H1 (cell line): ENCODE measurements around the gene RELCH. TPM values are rescaled to one million over a fixed set of nuclear protein-coding genes. Genes with fewer than 3 reads are reported as not detected.

ENCODE experiments used
- BCL11A ChIP-seq, 2 experiments: IDR thresholded peaks; one replicate each; pipeline ENCODE4 v1.6.1; 2011; ENCODE audit warnings: low read depth in 2 of 2, low read length in 2 of 2, mild to moderate bottlenecking in 2 of 2
- GTF2F1 ChIP-seq: IDR thresholded peaks from 2 replicates; pipeline ENCODE4 v1.6.1; 2012; ENCODE audit warnings: low read depth, low read length, improper control_type of control experiment, borderline replicate concordance
- KDM1A ChIP-seq: fragments of 200-600, 300-600 bp; sonication (generic); IDR thresholded peaks from 2 replicates; pipeline ENCODE4 v1.7.1; 2016; ENCODE audit warnings: mild to moderate bottlenecking, low read length, borderline replicate concordance
- MAFK ChIP-seq: IDR thresholded peaks from 2 replicates; pipeline ENCODE4 v1.6.1; 2012; ENCODE audit warnings: low read depth, mild to moderate bottlenecking, improper control_type of control experiment, low read length
- NRF1 ChIP-seq: IDR thresholded peaks from 2 replicates; pipeline ENCODE4 v1.6.1; 2011; ENCODE audit warnings: mild to moderate bottlenecking, low read depth, low read length, improper control_type of control experiment
- POLR2A ChIP-seq, 2 experiments: IDR thresholded peaks; 1 replicate in 1 of 2; 2 replicates in 1 of 2; pipeline ENCODE4 v1.6.1; 2011; ENCODE audit warnings: low read depth in 2 of 2, low read length in 2 of 2, mild to moderate bottlenecking in 2 of 2; ENCODE audit errors: control extremely low read depth in 1 of 2
- RBBP5 ChIP-seq: IDR thresholded peaks from 2 replicates; pipeline ENCODE4 v1.7.1; 2012; ENCODE audit warnings: low read depth, mild to moderate bottlenecking, inconsistent platforms, low read length, moderate library complexity, borderline replicate concordance
- RNF2 ChIP-seq: fragments of 200-900, 300-1000 bp; sonication (generic); IDR thresholded peaks from 2 replicates; pipeline ENCODE4 v1.7.1; 2016; ENCODE audit warnings: borderline replicate concordance, low read depth, mild to moderate bottlenecking, antibody characterized with exemption, low read length; ENCODE audit not compliant: poor library complexity, severe bottlenecking; ENCODE audit errors: missing control alignments
- RXRA ChIP-seq: IDR thresholded peaks from 2 replicates; pipeline ENCODE4 v1.6.1; 2011; ENCODE audit warnings: low read depth, mild to moderate bottlenecking, low read length, moderate library complexity; ENCODE audit not compliant: insufficient read depth
- TAF7 ChIP-seq: optimal IDR thresholded peaks from 2 replicates; pipeline ENCODE3; 2011; ENCODE audit warnings: low read depth, mild to moderate bottlenecking, inconsistent platforms, low read length, moderate library complexity, borderline replicate concordance
- ZNF274 ChIP-seq: IDR thresholded peaks from 2 replicates; pipeline ENCODE4 v1.7.0; 2012; ENCODE audit warnings: low read length, borderline replicate concordance; ENCODE audit errors: extremely low read depth
- polyA plus RNA-seq, 7 experiments: library from polyadenylated mRNA; depleted of rRNA in 3 of 7; stranded (reverse) in 5 of 7; unstranded in 2 of 7; fragments of >200 nt in 5 of 7; fragments of 200-250 nt in 2 of 7; gene quantifications; 1 replicate in 5 of 7; 2 replicates in 1 of 7; 4 replicates in 1 of 7; pipeline versions ENCODE4 v1.2.1 to v1.2.3, GENCODE V29; 2011 to 2013; ENCODE audit warnings: missing spikeins in 2 of 7, mixed read lengths in 2 of 7
- total RNA-seq: library from RNA; stranded (reverse); fragmentation: NEBNext Ultra II Directional; extraction: Animal tissue kit (Norgen Biotek cat#: 25700); gene quantifications from 2 replicates; pipeline ENCODE4 v1.2.1, GENCODE V29; 2021
- TF ChIP-seq, protein P1 (sequence below): fragments of 300-600 bp; sonication (generic); IDR thresholded peaks from 2 replicates; pipeline ENCODE4 v1.7.1; 2012; ENCODE audit warnings: low read length, moderate library complexity, mild to moderate bottlenecking, inconsistent platforms; ENCODE audit not compliant: insufficient replicate concordance

The RELCH gene
- total and polyA plus RNA-seq, 2 of the 8 experiments (the other 6 are each of a cell fraction or from before 2014, with no cell fraction given): 7.3 to 26.9 TPM

DNA sequence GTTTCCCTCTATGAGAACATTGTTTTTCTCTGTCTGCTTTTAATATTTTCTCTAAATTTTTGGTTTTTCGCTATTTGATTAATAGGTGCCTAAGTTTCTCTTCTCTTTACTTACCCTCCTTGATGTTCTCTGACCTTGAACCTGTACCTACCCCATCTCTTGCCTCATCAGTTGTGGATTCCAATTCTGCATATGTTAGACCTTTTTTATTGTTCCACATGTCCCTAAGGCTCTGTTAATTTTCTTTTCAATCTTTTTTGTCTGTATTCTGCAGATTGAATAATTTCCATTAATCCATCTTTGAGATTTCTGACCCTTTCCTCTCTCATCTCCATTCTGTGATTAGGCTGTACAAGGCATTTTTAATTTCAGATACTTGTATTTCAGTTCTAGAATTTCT, 23.1 kb downstream of the RELCH start (continued):
- TF ChIP-seq, protein P1, sequence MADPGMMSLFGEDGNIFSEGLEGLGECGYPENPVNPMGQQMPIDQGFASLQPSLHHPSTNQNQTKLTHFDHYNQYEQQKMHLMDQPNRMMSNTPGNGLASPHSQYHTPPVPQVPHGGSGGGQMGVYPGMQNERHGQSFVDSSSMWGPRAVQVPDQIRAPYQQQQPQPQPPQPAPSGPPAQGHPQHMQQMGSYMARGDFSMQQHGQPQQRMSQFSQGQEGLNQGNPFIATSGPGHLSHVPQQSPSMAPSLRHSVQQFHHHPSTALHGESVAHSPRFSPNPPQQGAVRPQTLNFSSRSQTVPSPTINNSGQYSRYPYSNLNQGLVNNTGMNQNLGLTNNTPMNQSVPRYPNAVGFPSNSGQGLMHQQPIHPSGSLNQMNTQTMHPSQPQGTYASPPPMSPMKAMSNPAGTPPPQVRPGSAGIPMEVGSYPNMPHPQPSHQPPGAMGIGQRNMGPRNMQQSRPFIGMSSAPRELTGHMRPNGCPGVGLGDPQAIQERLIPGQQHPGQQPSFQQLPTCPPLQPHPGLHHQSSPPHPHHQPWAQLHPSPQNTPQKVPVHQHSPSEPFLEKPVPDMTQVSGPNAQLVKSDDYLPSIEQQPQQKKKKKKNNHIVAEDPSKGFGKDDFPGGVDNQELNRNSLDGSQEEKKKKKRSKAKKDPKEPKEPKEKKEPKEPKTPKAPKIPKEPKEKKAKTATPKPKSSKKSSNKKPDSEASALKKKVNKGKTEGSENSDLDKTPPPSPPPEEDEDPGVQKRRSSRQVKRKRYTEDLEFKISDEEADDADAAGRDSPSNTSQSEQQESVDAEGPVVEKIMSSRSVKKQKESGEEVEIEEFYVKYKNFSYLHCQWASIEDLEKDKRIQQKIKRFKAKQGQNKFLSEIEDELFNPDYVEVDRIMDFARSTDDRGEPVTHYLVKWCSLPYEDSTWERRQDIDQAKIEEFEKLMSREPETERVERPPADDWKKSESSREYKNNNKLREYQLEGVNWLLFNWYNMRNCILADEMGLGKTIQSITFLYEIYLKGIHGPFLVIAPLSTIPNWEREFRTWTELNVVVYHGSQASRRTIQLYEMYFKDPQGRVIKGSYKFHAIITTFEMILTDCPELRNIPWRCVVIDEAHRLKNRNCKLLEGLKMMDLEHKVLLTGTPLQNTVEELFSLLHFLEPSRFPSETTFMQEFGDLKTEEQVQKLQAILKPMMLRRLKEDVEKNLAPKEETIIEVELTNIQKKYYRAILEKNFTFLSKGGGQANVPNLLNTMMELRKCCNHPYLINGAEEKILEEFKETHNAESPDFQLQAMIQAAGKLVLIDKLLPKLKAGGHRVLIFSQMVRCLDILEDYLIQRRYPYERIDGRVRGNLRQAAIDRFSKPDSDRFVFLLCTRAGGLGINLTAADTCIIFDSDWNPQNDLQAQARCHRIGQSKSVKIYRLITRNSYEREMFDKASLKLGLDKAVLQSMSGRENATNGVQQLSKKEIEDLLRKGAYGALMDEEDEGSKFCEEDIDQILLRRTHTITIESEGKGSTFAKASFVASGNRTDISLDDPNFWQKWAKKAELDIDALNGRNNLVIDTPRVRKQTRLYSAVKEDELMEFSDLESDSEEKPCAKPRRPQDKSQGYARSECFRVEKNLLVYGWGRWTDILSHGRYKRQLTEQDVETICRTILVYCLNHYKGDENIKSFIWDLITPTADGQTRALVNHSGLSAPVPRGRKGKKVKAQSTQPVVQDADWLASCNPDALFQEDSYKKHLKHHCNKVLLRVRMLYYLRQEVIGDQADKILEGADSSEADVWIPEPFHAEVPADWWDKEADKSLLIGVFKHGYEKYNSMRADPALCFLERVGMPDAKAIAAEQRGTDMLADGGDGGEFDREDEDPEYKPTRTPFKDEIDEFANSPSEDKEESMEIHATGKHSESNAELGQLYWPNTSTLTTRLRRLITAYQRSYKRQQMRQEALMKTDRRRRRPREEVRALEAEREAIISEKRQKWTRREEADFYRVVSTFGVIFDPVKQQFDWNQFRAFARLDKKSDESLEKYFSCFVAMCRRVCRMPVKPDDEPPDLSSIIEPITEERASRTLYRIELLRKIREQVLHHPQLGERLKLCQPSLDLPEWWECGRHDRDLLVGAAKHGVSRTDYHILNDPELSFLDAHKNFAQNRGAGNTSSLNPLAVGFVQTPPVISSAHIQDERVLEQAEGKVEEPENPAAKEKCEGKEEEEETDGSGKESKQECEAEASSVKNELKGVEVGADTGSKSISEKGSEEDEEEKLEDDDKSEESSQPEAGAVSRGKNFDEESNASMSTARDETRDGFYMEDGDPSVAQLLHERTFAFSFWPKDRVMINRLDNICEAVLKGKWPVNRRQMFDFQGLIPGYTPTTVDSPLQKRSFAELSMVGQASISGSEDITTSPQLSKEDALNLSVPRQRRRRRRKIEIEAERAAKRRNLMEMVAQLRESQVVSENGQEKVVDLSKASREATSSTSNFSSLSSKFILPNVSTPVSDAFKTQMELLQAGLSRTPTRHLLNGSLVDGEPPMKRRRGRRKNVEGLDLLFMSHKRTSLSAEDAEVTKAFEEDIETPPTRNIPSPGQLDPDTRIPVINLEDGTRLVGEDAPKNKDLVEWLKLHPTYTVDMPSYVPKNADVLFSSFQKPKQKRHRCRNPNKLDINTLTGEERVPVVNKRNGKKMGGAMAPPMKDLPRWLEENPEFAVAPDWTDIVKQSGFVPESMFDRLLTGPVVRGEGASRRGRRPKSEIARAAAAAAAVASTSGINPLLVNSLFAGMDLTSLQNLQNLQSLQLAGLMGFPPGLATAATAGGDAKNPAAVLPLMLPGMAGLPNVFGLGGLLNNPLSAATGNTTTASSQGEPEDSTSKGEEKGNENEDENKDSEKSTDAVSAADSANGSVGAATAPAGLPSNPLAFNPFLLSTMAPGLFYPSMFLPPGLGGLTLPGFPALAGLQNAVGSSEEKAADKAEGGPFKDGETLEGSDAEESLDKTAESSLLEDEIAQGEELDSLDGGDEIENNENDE: no peak
- TF ChIP-seq NRF1 (no peak), POLR2A (IDR thresholded peaks at IDR 0.05; ENCODE audit: control extremely low read depth in 1 of 2, low read depth in 2 of 2, low read length in 2 of 2) (no peak), GTF2F1 (no peak), TAF7 (no peak), ZNF274 (no peak), RXRA (no peak), RBBP5 (no peak), MAFK (no peak), KDM1A (no peak), BCL11A (IDR thresholded peaks at IDR 0.05; ENCODE audit: low read depth in 2 of 2, low read length in 2 of 2) (no peak), RNF2 (no peak)
